Keratinocyte (primary cell): ENCODE measurements around the gene NSMCE1. TPM values are rescaled to one million over a fixed set of nuclear protein-coding genes. Genes with fewer than 3 reads are reported as not detected.

ENCODE experiments used
- DNase-seq: peaks from one replicate; pipeline ENCODE4 v3.0.0-alpha.2; 2011; ENCODE audit warnings: low read depth, missing footprints, low spot score
- FAIRE-seq: peaks from 2 replicates; lab custom pipeline; 2011; peaks lifted over from hg19 to GRCh38; lab: Jason Lieb, UNC
- H2AFZ ChIP-seq: 2 replicates; pipeline ENCODE4 v1.6.0; 2012; ENCODE audit warnings: low read length, control low read depth, inconsistent platforms; ENCODE audit not compliant: control insufficient read depth
- H3K27ac ChIP-seq: 2 replicates; pipeline ENCODE4 v1.5.1; 2011; ENCODE audit warnings: low read length; ENCODE audit not compliant: control insufficient read depth, insufficient read depth
- H3K27me3 ChIP-seq: 3 replicates; pipeline ENCODE4 v1.6.0; 2011; ENCODE audit warnings: low read length; ENCODE audit not compliant: control insufficient read depth, insufficient read depth; ENCODE audit errors: extremely low read depth
- H3K36me3 ChIP-seq, 2 experiments: 2 replicates in 1 of 2; 3 replicates in 1 of 2; pipeline ENCODE4 v1.5.1; 2011; ENCODE audit warnings: low read length in 2 of 2, mild to moderate bottlenecking in 1 of 2; ENCODE audit not compliant: control insufficient read depth in 2 of 2, insufficient read depth in 2 of 2; ENCODE audit errors: extremely low read depth in 1 of 2
- H3K4me1 ChIP-seq: 3 replicates; pipeline ENCODE4 v1.5.1; 2011; ENCODE audit warnings: low read length; ENCODE audit not compliant: control insufficient read depth, insufficient read depth; ENCODE audit errors: extremely low read depth
- H3K4me2 ChIP-seq: 3 replicates; pipeline ENCODE4 v1.6.0; 2011; ENCODE audit warnings: low read depth, low read length; ENCODE audit not compliant: control insufficient read depth, insufficient read depth; ENCODE audit errors: extremely low read depth
- H3K4me3 ChIP-seq, 3 experiments: fragments of 200-600 bp in 1 of 3; sonication (generic) in 1 of 3; 2 replicates in 2 of 3; 3 replicates in 1 of 3; pipeline ENCODE4 v1.5.1; 2011 to 2016; ENCODE audit warnings: low read length in 3 of 3, mild to moderate bottlenecking in 3 of 3, control low read depth in 2 of 3, inconsistent platforms in 1 of 3, low read depth in 1 of 3, mixed read lengths in 1 of 3, mixed run types in 1 of 3, moderate library complexity in 1 of 3; ENCODE audit not compliant: control insufficient read depth in 2 of 3, insufficient read depth in 2 of 3; ENCODE audit errors: extremely low read depth in 1 of 3
- H3K79me2 ChIP-seq: 2 replicates; pipeline ENCODE4 v1.6.0; 2012; ENCODE audit warnings: low read length; ENCODE audit not compliant: control insufficient read depth, insufficient read depth
- H3K9ac ChIP-seq: 3 replicates; pipeline ENCODE4 v1.6.0; 2011; ENCODE audit warnings: low read length; ENCODE audit not compliant: control insufficient read depth, insufficient read depth; ENCODE audit errors: extremely low read depth
- H3K9me1 ChIP-seq: 3 replicates; pipeline ENCODE4 v1.6.0; 2011; ENCODE audit warnings: low read length; ENCODE audit not compliant: control insufficient read depth, insufficient read depth; ENCODE audit errors: extremely low read depth
- H3K9me3 ChIP-seq: 2 replicates; pipeline ENCODE4 v1.5.1; 2012; ENCODE audit warnings: low read depth, low read length; ENCODE audit not compliant: control insufficient read depth
- H4K20me1 ChIP-seq: 3 replicates; pipeline ENCODE4 v1.6.0; 2011; ENCODE audit warnings: low read length; ENCODE audit not compliant: control insufficient read depth, insufficient read depth; ENCODE audit errors: extremely low read depth
- EZH2 ChIP-seq: IDR thresholded peaks from one replicate; pipeline ENCODE4 v1.6.1; 2012; ENCODE audit warnings: inconsistent platforms, mild to moderate bottlenecking, low read length, moderate library complexity
- dilution Hi-C: fragments of 300-500 bp; cut with MboI; formaldehyde crosslinking; loops from one replicate; pipeline ENCODE4 v1.7.0; 2020; ENCODE audit warnings: low sequenced_read_pairs; ENCODE audit not compliant: extremely low pct_ligation_motif_present
- polyA plus RNA-seq, 5 experiments: library from polyadenylated mRNA; depleted of rRNA in 3 of 5; stranded (reverse) in 3 of 5; stranded (forward) in 1 of 5; unstranded in 1 of 5; fragments of >200 nt; gene quantifications; 1 replicate in 1 of 5; 2 replicates in 3 of 5; 3 replicates in 1 of 5; pipeline versions ENCODE4 v1.2.1 to v1.2.3, GENCODE V29; 2011 to 2012; ENCODE audit warnings: missing spikeins in 2 of 5, low read depth in 1 of 5, low replicate concordance in 1 of 5
- TF ChIP-seq, protein P1 (sequence below), 3 experiments: IDR thresholded peaks in 1 of 3; conservative IDR thresholded peaks in 1 of 3; optimal IDR thresholded peaks in 1 of 3; 2 replicates in 2 of 3; 3 replicates in 1 of 3; pipeline versions ENCODE3 to v1.5.1; 2011; ENCODE audit warnings: low read length in 3 of 3, mild to moderate bottlenecking in 3 of 3, moderate library complexity in 2 of 3, control low read depth in 1 of 3, inconsistent platforms in 1 of 3; ENCODE audit not compliant: insufficient read depth in 2 of 3; ENCODE audit errors: extremely low read depth in 1 of 3

Gene NSMCE1
- polyA plus RNA-seq, 1 donor (not counting 4 experiments of a cell fraction or from before 2014, with no cell fraction given), result 55.9 TPM

DNA sequence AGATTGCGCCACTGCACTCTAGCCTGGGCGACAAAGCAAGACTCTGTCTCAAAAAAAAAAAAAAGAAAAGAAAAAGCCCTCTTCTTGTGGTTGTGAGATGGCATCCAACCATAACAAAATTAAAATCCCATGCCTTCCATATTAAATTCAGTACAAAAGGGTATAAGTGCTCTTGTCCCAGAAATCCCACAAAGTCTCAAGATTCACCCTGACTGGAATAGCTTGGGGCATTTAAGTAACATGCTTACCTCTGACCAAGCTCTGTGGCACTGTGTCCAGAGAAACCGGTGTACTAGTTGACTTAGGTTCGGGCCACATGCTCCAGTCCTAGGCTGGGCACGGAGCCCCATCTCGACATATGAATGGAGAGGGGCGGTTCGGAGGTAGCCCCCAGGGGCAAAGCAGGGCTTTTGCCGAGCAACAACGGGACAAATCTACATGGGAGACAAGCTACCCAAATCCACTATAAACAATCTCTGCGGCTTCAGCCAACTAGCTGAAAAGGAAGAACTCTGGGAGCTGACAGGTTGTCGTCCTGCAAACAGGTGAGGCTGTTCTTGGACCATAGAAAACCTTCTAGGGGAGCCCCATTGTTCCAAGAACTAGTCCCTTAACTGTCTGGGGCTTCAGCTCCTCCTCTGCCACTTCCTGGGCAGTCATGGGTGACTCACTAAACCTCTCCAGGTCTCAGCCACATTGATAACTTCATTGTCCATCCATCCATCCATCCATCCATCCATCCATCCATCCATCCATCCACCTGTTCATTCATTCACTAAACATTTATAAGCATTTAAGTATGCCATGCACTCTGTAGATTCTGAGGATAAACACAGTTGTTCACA lies 34.9 kb upstream of the NSMCE1 start:
- Histone ChIP-seq H4K20me1 (no peaks in the 10 kb centered on the region), H3K27ac (no peak overlapping the region), H3K9me1 (no peaks in the 10 kb centered on the region), H2AFZ (no peak overlapping the region), H3K9me3 (no peaks in the 10 kb centered on the region), H3K79me2 (no peaks in the 10 kb centered on the region), H3K4me3 (no peak overlapping the region), H3K36me3 (no peaks in the 10 kb centered on the region), H3K27me3 (no peaks in the 10 kb centered on the region), H3K4me1 (no peaks in the 10 kb centered on the region), H3K9ac (no peak overlapping the region), H3K4me2 (no peak overlapping the region)
- no peak for FAIRE-seq
- DNase-seq, result no peak
- TF ChIP-seq, protein P1, sequence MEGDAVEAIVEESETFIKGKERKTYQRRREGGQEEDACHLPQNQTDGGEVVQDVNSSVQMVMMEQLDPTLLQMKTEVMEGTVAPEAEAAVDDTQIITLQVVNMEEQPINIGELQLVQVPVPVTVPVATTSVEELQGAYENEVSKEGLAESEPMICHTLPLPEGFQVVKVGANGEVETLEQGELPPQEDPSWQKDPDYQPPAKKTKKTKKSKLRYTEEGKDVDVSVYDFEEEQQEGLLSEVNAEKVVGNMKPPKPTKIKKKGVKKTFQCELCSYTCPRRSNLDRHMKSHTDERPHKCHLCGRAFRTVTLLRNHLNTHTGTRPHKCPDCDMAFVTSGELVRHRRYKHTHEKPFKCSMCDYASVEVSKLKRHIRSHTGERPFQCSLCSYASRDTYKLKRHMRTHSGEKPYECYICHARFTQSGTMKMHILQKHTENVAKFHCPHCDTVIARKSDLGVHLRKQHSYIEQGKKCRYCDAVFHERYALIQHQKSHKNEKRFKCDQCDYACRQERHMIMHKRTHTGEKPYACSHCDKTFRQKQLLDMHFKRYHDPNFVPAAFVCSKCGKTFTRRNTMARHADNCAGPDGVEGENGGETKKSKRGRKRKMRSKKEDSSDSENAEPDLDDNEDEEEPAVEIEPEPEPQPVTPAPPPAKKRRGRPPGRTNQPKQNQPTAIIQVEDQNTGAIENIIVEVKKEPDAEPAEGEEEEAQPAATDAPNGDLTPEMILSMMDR (optimal IDR thresholded peaks at IDR 0.05 in 1 of 3, IDR thresholded peaks at IDR 0.05 in 1 of 3, conservative IDR thresholded peaks at IDR 0.05 in 1 of 3; ENCODE audit: extremely low read depth in 1 of 3, insufficient read depth in 2 of 3, low read length in 3 of 3), result no peak
- no peak for TF ChIP-seq EZH2
- dilution Hi-C loops, result no loop called here

DNA sequence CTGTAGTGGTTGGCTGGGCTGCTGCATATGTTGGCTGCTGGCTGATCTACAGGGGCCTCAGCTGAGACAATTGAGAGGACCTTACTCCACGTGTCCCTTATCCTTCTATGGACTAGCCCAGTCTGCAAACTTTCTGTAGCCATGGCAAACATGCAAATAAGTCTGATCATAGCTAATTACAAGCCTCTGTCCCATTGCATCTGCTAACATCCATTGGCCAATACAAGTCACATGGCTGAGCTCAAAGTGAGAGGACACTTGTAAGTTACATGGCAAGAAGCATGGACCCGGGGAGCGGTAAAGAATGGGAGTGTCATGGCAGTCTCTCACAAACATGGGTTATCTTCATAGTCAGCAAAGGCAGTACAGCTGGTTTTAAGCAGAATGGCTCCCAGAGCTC lies 33.6 kb upstream of the NSMCE1 start:
- Histone ChIP-seq H3K4me3 (no peak overlapping the region), H3K36me3 (no peaks in the 10 kb centered on the region), H3K4me1 (no peaks in the 10 kb centered on the region), H3K9ac (no peak overlapping the region), H3K9me3 (no peaks in the 10 kb centered on the region), H3K4me2 (no peak overlapping the region), H4K20me1 (no peaks in the 10 kb centered on the region), H3K27me3 (no peaks in the 10 kb centered on the region), H3K79me2 (no peaks in the 10 kb centered on the region), H3K9me1 (no peaks in the 10 kb centered on the region), H3K27ac (no peak overlapping the region), H2AFZ (no peak overlapping the region)
- dilution Hi-C loops, result no loop called here
- DNase-seq (no peak), FAIRE-seq (no peak)
- no peak for TF ChIP-seq EZH2
- TF ChIP-seq, protein P1 (optimal IDR thresholded peaks at IDR 0.05 in 1 of 3, IDR thresholded peaks at IDR 0.05 in 1 of 3, conservative IDR thresholded peaks at IDR 0.05 in 1 of 3; ENCODE audit: extremely low read depth in 1 of 3, insufficient read depth in 2 of 3, low read length in 3 of 3), result no peak
